SH-SY5Y (cell line): ENCODE results near the gene SPNS2.

Experiments used
- GATA2 ChIP-seq: IDR thresholded peaks from 2 replicates; pipeline ENCODE4 v1.6.1; 2011; ENCODE audit warnings: mild to moderate bottlenecking, low read depth, low read length
- GATA3 ChIP-seq: IDR thresholded peaks from 2 replicates; pipeline ENCODE4 v1.6.1; 2011; ENCODE audit warnings: low read depth, mild to moderate bottlenecking, low read length, moderate library complexity

DNA sequence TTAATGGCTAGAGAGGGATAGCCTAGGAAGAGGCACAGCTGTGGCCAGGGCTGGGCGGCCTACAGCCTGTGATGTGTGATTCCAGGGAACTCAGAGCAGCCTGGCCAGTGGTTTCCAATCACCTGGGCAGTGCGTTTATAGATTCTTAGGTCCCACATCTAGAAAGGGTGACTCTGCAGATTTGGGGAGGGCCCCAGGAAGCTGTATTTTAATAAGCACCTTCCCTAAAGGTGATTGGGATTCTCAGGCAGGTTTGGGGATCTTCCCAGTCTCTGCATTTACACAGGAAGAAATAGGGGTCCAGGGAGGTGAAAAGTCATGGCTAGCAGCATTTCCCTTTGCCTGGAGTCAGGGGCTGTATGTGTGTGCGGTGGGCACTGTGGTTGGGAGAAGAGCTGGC lies 9.5 kb downstream of the SPNS2 start:
- TF ChIP-seq GATA2 (no peak), GATA3 (no peak)
